ENCODE results near the gene KL. TPM values are rescaled to one million over a fixed set of nuclear protein-coding genes. Genes with fewer than 3 reads are reported as not detected.

The KL gene
- polyA plus RNA-seq, 1 donor (not counting 4 experiments of a cell fraction or from before 2014, with no cell fraction given), result not detected

- Histone ChIP-seq H3K9ac (ENCODE audit: control insufficient read depth, extremely low read depth, insufficient read depth, low read length) (no peak overlapping the region), H3K27ac (ENCODE audit: control insufficient read depth, insufficient read depth, low read length) (no peak overlapping the region), H3K4me1 (ENCODE audit: control insufficient read depth, extremely low read depth, insufficient read depth, low read length) (no peaks in the 10 kb centered on the region), H3K79me2 (ENCODE audit: control insufficient read depth, insufficient read depth, low read length) (no peaks in the 10 kb centered on the region), H2AFZ (ENCODE audit: control insufficient read depth, low read length) (no peak overlapping the region), H3K36me3 (ENCODE audit: control insufficient read depth in 2 of 2, extremely low read depth in 1 of 2, insufficient read depth in 2 of 2, low read length in 2 of 2) (no peaks in the 10 kb centered on the region), H3K9me3 (ENCODE audit: control insufficient read depth, low read depth, low read length) (no peaks in the 10 kb centered on the region), H3K9me1 (ENCODE audit: control insufficient read depth, extremely low read depth, insufficient read depth, low read length) (no peaks in the 10 kb centered on the region), H3K4me2 (ENCODE audit: control insufficient read depth, extremely low read depth, insufficient read depth, low read depth, low read length) (no peak overlapping the region), H3K27me3 (ENCODE audit: control insufficient read depth, extremely low read depth, insufficient read depth, low read length) (no peaks in the 10 kb centered on the region), H4K20me1 (ENCODE audit: control insufficient read depth, extremely low read depth, insufficient read depth, low read length) (no peaks in the 10 kb centered on the region), H3K4me3 (ENCODE audit: control insufficient read depth in 2 of 3, extremely low read depth in 1 of 3, insufficient read depth in 2 of 3, low read depth in 1 of 3, low read length in 3 of 3) (no peak overlapping the region)
- dilution Hi-C loops (cut with MboI; ENCODE audit: extremely low pct_ligation_motif_present, low sequenced_read_pairs), result no loop called here
- FAIRE-seq (no peak), DNase-seq (ENCODE audit: low read depth, low spot score) (no peak)
- no peak for TF ChIP-seq EZH2 (IDR thresholded peaks at IDR 0.05; ENCODE audit: low read length)
- TF ChIP-seq, protein P1, sequence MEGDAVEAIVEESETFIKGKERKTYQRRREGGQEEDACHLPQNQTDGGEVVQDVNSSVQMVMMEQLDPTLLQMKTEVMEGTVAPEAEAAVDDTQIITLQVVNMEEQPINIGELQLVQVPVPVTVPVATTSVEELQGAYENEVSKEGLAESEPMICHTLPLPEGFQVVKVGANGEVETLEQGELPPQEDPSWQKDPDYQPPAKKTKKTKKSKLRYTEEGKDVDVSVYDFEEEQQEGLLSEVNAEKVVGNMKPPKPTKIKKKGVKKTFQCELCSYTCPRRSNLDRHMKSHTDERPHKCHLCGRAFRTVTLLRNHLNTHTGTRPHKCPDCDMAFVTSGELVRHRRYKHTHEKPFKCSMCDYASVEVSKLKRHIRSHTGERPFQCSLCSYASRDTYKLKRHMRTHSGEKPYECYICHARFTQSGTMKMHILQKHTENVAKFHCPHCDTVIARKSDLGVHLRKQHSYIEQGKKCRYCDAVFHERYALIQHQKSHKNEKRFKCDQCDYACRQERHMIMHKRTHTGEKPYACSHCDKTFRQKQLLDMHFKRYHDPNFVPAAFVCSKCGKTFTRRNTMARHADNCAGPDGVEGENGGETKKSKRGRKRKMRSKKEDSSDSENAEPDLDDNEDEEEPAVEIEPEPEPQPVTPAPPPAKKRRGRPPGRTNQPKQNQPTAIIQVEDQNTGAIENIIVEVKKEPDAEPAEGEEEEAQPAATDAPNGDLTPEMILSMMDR (optimal IDR thresholded peaks at IDR 0.05 in 1 of 3, IDR thresholded peaks at IDR 0.05 in 1 of 3, conservative IDR thresholded peaks at IDR 0.05 in 1 of 3; ENCODE audit: extremely low read depth in 1 of 3, insufficient read depth in 2 of 3, low read length in 3 of 3), result no peak
Observed at GRCh38 chr13:33070713-33071112, 54.5 kb downstream of the KL start.

DNA sequence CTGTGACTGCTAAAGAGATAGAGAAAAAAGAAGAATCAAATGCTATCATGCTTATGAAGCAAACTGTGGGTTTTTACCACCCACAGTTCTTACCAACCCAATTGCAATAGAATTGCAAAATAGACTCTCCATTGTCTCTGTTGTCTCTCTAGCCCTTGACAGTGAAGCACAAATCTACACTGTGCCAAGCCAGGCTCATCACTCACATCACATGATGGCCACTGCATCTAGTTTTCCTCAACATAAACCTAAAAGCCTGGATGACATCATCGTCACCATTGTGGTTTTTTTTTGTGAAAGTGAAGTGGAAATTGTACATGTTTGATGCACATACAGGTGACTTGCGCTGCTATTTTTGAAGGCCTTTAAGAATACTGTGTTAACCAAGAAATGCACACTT is 56.1 kb downstream of the KL start:
- TF ChIP-seq, protein P1 (optimal IDR thresholded peaks at IDR 0.05 in 1 of 3, IDR thresholded peaks at IDR 0.05 in 1 of 3, conservative IDR thresholded peaks at IDR 0.05 in 1 of 3; ENCODE audit: extremely low read depth in 1 of 3, insufficient read depth in 2 of 3, low read length in 3 of 3), result no peak
- no peak for TF ChIP-seq EZH2 (IDR thresholded peaks at IDR 0.05; ENCODE audit: low read length)
- Histone ChIP-seq H3K4me1 (ENCODE audit: control insufficient read depth, extremely low read depth, insufficient read depth, low read length) (no peaks in the 10 kb centered on the region), H3K27ac (ENCODE audit: control insufficient read depth, insufficient read depth, low read length) (no peak overlapping the region), H3K4me3 (ENCODE audit: control insufficient read depth in 2 of 3, extremely low read depth in 1 of 3, insufficient read depth in 2 of 3, low read depth in 1 of 3, low read length in 3 of 3) (no peak overlapping the region), H2AFZ (ENCODE audit: control insufficient read depth, low read length) (no peak overlapping the region), H4K20me1 (ENCODE audit: control insufficient read depth, extremely low read depth, insufficient read depth, low read length) (no peaks in the 10 kb centered on the region), H3K9me3 (ENCODE audit: control insufficient read depth, low read depth, low read length) (no peaks in the 10 kb centered on the region), H3K36me3 (ENCODE audit: control insufficient read depth in 2 of 2, extremely low read depth in 1 of 2, insufficient read depth in 2 of 2, low read length in 2 of 2) (no peaks in the 10 kb centered on the region), H3K9me1 (ENCODE audit: control insufficient read depth, extremely low read depth, insufficient read depth, low read length) (no peaks in the 10 kb centered on the region), H3K27me3 (ENCODE audit: control insufficient read depth, extremely low read depth, insufficient read depth, low read length) (no peaks in the 10 kb centered on the region), H3K9ac (ENCODE audit: control insufficient read depth, extremely low read depth, insufficient read depth, low read length) (no peak overlapping the region), H3K79me2 (ENCODE audit: control insufficient read depth, insufficient read depth, low read length) (no peaks in the 10 kb centered on the region), H3K4me2 (ENCODE audit: control insufficient read depth, extremely low read depth, insufficient read depth, low read depth, low read length) (no peak overlapping the region)
- FAIRE-seq (no peak), DNase-seq (ENCODE audit: low read depth, low spot score) (no peak)
- dilution Hi-C loops (cut with MboI; ENCODE audit: extremely low pct_ligation_motif_present, low sequenced_read_pairs), result no loop called here
